GM18511 (cell line): ENCODE results near the gene CAMK1D.

ENCODE experiments used
- ATAC-seq: cut with Tn5 transposase; IDR thresholded peaks from one replicate; pipeline ENCODE4 v1.9.1; 2021; ENCODE audit warnings: mild to moderate bottlenecking, moderate library complexity; ENCODE audit not compliant: unreplicated experiment

CAMK1D gene

GRCh38 chr10:12510501-12510941, 161.2 kb downstream of the CAMK1D start:
- ATAC-seq: no peak

- no peak for ATAC-seq
These were observed 161.6 kb downstream of the CAMK1D start for GRCh38 chr10:12510984-12511383.

- no peak for ATAC-seq
These were observed 162.3 kb downstream of the CAMK1D start for GRCh38 chr10:12511651-12512050.

GRCh38 chr10:12512332-12513002, 163.1 kb downstream of the CAMK1D start:
- no peak for ATAC-seq

DNA sequence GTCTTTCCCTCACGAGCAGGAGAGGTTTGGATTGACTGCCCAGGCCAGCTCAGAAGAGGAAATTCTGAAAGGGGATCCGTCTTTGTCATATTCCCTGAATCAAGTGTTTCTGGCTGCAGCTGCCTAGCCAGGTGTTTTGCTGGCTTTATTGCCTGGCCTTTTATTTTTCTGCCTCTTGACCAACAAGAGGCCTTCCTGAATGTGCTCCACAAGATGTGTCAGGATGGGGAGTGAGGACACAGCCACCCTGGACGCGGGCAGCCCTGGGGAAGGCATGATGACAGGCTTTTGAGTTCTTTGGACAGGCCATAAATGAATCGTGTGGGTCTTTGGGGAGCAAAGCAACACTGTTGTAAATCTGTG, 163.6 kb downstream of the CAMK1D start:
- no peak for ATAC-seq

DNA sequence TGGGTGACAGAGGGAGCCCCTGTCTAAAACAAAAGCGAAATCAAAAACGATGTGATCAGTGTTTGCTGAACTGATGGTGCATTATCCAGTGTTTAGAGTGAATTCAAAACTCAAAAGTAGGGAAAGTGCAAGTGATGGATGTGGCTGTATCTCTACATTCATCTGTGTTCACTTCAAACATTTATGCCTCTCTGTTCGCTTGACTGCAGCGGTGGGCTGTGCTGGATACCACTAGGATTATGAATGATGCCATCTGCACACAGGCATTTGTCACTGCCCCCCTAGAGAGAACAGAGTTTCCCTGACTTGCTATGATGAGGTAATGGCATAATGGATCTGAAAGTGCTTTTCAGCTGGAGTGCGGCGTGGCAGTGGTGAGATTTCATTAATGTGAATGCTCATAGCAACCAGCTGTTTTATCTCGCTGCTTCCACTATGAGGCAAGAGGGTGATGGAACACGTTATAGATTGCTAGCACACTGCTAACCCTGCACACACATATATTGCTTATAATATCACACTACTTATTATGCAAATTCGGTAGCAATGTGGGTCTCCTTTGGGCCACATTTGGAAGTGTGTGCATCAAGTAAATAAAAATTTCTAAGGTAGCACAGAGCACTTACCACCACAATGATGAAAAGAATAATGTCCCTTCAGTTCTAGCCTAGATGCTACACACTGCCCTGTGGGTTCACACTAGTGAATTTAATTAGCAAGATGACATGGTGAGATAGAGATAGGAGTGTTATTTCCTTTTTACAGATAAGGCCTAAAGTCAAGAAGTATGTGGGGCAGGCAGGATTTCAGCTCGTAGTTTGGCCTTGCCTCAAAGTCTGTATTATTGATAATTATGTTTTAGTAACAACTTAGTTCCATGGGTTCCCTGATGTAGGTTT, 164.7 kb downstream of the CAMK1D start:
- no peak for ATAC-seq

DNA sequence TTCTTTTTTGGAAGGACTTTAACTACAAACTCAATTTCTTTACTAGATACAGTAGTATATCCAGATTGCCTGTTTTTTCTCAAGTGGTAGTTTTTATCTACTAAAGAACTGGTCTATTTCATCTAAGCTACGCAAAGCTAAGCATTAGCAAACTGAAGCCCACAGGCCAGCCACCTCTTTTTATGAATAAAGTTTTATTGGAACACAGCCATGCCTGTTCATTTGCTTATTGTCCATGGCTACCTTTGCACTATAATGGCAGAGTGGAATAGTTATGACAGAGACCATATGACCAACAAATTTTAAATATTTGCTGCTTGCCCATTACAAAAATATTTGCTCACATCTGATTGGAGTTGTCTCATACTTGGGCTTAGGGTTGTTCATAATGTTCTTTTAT, 168.7 kb downstream of the CAMK1D start:
- ATAC-seq: no peak

DNA sequence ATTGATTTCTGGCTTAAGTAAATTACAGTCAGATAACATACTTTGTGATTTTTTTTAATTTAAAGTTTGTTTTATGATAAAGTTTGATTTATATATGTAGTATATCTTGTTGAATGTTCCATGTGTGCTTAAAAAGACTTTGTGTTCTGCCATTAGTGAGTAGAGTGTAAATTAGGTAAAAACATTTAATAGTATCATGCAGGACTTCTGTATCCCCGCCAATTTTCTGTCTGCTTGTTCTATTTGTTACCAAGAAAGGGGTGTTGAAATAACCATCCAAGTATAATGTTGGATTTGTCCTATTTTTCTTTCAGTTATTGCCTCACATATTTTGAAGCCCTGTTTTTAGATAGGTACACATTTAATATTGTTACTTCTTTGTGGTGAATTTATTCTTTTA, 172.1 kb downstream of the CAMK1D start:
- ATAC-seq: no peak

GRCh38 chr10:12526311-12526710, 177.0 kb downstream of the CAMK1D start:
- no peak for ATAC-seq

DNA sequence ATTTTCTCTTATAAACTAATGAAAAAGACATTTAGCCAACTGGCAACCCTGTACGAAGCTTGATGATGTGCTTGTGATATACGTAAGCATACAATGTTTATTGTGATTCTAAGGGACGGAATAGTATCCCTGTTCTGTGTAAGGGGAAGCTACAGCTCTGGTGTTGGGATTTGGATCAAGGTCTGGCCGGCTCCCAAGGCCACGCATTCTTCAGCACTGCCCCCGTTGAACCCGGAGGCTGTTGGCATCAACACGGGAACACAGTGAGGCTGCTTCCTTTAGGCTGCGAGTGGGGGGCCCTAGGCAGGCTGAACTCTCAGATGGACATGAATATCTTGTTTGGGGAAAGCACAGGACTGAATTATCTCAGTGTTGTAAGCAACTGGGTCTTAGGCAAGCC, 180.6 kb downstream of the CAMK1D start:
- ATAC-seq: no peak

DNA sequence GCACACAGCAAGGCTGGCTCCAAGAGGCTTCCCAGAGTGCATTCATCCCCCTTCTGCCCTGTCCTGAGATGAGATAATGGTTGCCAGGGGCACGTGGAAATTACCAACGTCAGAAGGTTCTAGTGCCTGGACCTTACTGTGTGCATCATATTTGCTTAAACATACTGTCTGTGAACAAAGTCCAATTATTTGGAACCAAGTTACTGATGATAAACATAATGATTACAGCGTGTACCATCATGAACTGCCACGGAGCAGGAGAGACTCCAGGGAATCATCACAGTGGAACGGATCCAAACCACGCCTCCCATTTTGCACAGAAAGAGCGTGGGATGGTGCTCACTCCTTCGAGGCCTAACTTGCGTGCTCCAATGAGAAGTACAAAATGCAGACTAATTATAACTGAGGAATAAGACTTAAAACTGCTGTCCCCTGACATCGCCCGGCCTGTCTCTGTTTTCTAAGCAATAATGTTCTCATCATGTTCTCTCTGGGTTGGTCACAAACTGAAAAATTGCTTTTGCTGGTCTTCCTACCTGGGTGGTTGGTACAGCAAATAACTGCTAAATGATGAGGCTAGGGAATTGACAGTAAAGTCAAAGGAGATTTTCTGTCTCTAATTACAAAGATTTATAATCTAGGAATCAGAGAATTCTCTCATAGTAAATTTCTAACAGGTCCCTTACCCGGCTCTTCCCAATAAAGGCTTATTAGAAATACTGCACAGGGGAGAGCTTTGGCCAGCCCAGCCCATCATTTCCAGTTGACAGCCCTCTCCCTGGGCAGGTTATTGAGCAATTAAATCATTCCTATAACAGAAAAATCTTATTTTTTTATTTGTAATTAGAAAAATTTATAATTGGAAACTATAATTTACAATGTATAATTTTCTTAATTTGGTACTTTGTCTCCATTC, 182.2 kb downstream of the CAMK1D start:
- no peak for ATAC-seq

GRCh38 chr10:12533151-12533550, 183.8 kb downstream of the CAMK1D start:
- ATAC-seq: no peak

DNA sequence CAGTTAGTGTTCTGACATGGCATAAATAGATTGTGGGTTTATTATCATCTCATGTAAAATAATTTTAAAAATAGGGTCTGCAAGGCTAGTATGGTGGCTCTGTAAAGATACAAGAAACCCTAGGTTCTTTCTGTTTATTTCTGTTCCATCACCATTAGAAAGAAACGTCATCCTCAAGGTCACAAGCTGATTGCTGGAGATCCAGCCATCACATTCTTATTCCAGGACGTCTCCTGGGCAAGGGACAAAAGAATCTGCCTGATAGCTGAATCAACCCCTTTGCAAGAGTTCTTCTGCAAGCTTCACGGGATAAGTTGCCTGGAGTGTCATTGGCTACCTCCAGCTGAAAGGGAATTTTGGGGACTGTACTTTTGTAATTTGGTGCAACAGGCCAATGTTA, 184.4 kb downstream of the CAMK1D start:
- ATAC-seq: no peak

DNA sequence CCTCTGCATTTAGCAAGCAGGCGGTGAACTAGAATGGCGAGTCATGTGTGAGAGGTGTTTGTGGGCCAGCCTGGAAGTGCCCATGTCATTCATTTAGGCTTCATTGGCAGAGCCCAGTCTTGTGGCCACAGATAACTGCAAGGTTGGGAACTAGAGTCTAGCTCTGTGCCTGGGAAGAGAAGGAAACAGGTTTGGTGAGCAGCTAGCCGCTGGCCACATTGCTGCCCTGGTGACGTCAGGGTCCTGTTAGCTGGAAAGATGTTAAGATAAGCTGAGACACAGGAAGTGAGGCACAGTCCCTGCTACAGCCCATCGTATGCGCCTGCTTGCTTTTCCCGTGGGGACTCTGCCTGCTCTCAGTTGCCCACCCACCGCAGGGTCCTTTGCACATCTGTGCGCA, 185.5 kb downstream of the CAMK1D start:
- no peak for ATAC-seq

DNA sequence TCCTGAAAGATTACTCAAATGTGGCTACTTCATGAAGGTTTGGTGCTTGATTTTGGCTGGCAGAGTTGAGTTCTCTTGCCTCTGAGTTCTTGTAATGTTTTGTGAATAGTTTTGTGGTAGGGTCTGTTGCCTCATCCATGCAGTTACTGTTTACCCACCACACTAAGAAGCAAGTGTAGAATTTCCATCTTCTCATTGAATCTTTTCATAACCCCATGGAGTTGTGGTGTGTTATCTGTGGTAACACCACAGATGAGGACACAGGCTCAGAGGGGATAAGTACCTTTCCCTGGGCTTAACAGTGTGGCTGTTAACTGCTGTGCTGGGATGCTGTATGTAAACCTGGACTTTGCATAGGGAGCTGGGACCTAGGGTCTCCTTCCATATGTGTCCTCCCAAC, 186.3 kb downstream of the CAMK1D start:
- no peak for ATAC-seq

DNA sequence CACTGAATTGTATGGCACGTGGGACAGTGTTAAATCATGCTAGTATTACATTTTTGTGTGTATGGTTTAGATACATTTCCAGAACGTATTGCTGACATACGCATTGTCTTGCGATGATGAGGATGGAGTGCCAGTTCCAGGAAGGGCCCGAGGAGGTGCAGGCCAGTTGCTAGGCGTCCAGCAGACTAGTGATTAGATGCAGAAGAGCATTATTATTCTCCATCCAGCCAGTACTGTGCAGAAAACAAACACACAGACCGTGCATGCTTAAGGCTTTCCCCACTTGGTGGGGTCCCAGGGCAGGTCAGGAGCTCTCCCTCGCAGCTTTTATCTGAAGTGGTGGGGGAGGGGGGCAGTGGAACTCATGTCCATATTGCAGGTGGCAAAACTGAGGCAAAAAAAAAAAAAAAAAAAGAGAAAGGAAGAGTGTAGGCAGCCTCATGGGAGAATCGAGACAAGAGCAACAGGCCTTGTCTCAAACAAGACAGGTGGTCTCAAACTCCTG, 189.2 kb downstream of the CAMK1D start:
- ATAC-seq: no peak

GRCh38 chr10:12539350-12540164, 190.2 kb downstream of the CAMK1D start:
- ATAC-seq: no peak

GRCh38 chr10:12540341-12540781, 191.0 kb downstream of the CAMK1D start:
- ATAC-seq: no peak

GRCh38 chr10:12541446-12542067, 192.2 kb downstream of the CAMK1D start:
- no peak for ATAC-seq
